Measurements from ENCODE around the gene RAI1.

The RAI1 gene

GRCh38 chr17:17760872-17761550 lies 79.8 kb downstream of the RAI1 start:
- DNase-seq (ENCODE audit: low spot score) = no peak
- TF ChIP-seq CTCF (IDR thresholded peaks at IDR 0.05; ENCODE audit: extremely low read depth, missing control alignments) = no peak

GRCh38 chr17:17761894-17762743 lies 80.9 kb downstream of the RAI1 start:
- TF ChIP-seq CTCF (IDR thresholded peaks at IDR 0.05; ENCODE audit: extremely low read depth, missing control alignments) = no peak
- no peak for DNase-seq (ENCODE audit: low spot score)

GRCh38 chr17:17762744-17763105 lies 81.5 kb downstream of the RAI1 start:
- TF ChIP-seq CTCF (IDR thresholded peaks at IDR 0.05; ENCODE audit: extremely low read depth, missing control alignments) = no peak
- DNase-seq (ENCODE audit: low spot score) = no peak

GRCh38 chr17:17763136-17763535 lies 81.9 kb downstream of the RAI1 start:
- TF ChIP-seq CTCF (IDR thresholded peaks at IDR 0.05; ENCODE audit: extremely low read depth, missing control alignments) = no peak
- DNase-seq (ENCODE audit: low spot score) = no peak

GRCh38 chr17:17763734-17764133 lies 82.5 kb downstream of the RAI1 start:
- DNase-seq (ENCODE audit: low spot score) = no peak
- TF ChIP-seq CTCF (IDR thresholded peaks at IDR 0.05; ENCODE audit: extremely low read depth, missing control alignments) = no peak

- TF ChIP-seq CTCF (IDR thresholded peaks at IDR 0.05; ENCODE audit: extremely low read depth, missing control alignments) = no peak
- DNase-seq (ENCODE audit: low spot score) = no peak
Measured at GRCh38 chr17:17765359-17766076, 84.3 kb downstream of the RAI1 start.

Data from GM20000 (cell line).